H54 (cell line): ENCODE measurements around the gene DCAF16.
"Not testable (repeated sequence)": the region's sequence is repeated elsewhere in the genome, so short reads cannot be mapped to it uniquely, and the experiment has no call there.

Source experiments
- DNase-seq: peaks from one replicate; pipeline ENCODE4 v3.0.0; 2011; ENCODE audit warnings: low spot score, mixed read lengths; ENCODE audit not compliant: insufficient read length
- FAIRE-seq: peaks from 3 replicates; lab custom pipeline; 2011; peaks lifted over from hg19 to GRCh38; lab: Jason Lieb, UNC
- POLR2A ChIP-seq: IDR thresholded peaks from 2 replicates; pipeline ENCODE4 v1.6.1; 2011; ENCODE audit warnings: low read depth, mild to moderate bottlenecking, low read length

Gene DCAF16

DNA sequence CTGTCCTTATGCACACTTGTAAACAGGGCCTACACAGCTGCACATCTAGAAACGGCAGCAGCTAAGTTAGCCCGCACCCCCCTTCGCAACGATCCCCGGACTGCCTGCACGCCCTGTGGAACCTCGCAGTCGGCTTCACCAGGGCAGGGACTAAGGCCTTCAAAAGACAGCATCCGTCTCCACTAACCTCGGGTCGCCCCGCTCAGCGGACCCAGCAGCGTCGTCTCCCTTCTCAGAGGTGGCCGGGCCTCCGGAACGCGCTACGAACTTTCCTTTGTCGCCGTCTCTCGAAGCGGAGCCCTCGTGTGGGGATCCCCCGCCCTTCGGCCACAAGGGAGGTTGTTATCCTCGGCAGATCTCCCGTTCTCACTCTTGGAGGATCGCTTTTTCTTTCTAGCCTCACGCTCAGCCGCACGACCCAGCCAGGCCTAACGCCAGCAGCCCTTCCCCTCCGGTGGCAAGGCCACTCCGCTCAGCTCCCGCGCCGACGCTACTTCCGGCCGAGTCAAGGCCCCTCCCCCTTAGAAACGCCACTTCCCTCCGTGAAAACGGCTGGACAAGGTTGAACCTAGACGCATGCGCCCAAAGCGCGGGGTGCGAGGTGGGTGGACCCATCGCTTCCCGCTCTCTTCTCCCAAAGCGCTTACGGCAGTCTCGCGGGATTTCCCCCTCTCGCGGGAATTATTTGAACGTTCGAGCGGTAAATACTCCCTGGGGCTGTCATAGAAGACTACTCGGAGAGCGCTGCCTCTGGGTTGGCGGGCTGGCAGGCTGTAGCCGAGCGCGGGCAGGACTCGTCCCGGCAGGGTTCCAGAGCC lies at the start of gene DCAF16, which contains the start of gene NCAPG:
Gene DCAF16, minus strand, starts transcription at position 498 of the 818 bp plus-strand sequence. CDS start 6,616 bp downstream, outside the sequence.
Gene NCAPG, plus strand, starts transcription at position 720 of the 818 bp plus-strand sequence. CDS start 99 bp downstream, outside the sequence.
- TF ChIP-seq POLR2A = peak; percentile 98
- FAIRE-seq (peak; percentile 97), DNase-seq (peak; percentile 59)

DNA sequence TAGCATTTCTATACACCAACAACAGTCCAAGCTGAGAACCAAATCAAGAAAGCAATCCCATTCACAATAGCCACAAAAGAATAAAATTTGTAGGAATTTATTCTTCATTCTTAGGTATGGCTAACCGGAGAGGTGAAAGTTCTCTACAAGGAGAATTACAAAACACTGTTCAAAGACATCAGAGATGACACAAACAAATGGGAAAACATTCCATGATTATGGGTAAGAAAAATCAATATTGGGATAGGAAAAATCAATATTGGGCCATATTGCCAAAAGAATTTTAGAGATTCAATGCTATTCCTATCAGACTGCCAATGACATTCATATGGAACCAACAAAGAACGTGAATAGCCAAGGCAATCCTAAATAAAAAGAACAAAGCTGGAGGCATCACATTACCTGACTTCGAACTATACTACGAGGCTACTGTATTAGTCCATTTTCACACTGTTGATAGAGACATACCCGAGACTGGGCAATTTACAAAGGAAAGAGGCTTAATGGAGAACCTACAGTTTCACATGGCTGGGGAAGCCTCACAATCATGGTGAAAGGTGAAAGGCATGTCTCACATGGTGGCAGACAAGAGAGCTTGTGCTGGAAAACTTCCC lies 49.3 kb upstream of the DCAF16 start:
- no peak for DNase-seq
- no peak for FAIRE-seq
- no peak for TF ChIP-seq POLR2A

DNA sequence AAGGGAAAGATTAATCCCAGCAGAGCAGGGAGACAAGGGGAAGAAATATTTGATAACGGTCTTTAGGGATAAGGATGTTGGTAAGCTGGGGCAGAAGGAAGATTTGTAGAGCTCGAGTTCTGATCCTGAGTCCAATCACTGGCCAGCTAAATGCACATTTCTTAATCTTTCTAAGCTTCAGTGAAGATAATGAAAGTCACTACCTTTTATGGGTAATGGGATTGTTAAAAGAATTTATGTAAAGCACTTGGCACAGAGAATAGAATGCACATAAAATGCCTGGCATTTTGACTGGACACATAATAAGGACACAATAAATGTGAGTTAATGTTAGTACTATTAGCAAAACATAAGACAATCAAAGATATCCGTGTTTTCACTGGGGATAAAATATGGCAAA lies 43.5 kb upstream of the DCAF16 start:
- TF ChIP-seq POLR2A = no peak
- FAIRE-seq (no peak), DNase-seq (no peak)

DNA sequence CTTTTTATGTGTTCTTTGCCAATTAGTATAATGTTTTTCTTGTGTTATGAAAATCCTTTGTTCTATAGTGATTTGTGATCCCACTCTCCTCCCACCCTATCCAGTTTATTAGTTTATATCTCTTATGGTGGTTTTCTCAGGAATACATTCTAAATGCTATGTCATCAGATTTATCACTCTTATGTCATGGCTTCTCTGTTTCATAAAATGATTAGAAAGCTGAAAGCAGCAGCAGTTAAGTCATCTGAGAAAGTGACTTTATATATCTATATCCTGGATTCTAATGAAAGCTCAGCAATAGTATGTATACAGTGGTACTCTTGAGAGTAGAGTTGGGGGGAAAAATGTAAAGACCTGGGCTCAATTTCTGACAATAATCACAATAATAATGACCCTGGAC lies 41.4 kb upstream of the DCAF16 start:
- DNase-seq = no peak
- FAIRE-seq = no peak
- TF ChIP-seq POLR2A = no peak

DNA sequence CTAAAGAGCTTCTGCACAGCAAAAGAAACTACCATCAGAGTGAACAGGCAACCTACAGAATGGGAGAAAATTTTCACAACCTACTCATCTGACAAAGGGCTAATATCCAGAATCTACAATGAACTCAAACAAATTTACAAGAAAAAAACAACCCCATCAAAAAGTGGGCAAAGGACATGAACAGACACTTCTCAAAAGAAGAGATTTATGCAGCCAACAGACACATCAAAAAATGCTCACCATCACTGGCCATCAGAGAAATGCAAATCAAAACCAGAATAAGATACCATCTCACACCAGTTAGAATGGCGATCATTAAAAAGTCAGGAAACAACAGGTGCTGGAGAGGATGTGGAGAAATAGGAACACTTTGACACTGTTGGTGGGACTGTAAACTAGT lies 39.7 kb upstream of the DCAF16 start:
- not testable (repeated sequence) for FAIRE-seq, DNase-seq

DNA sequence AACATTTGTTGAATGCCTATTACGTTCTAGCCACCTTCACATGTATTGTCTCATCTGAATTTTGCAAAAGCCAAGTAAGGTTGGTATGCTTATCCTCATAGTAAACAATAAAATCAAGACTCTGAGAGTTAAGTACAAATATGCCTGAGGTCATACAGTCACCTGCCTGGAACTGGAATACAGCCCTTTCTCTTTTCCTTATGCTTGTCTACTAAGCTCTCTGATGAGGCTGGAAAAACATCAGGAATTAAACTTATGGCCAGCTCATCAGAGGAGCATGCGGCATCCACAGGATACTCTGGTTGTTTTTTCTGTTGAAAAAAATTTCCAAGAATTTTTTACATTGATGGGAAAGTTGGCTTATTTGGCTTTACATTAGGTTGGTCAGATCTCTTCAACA lies 35.7 kb upstream of the DCAF16 start:
- no peak for DNase-seq
- no peak for TF ChIP-seq POLR2A
- no peak for FAIRE-seq

DNA sequence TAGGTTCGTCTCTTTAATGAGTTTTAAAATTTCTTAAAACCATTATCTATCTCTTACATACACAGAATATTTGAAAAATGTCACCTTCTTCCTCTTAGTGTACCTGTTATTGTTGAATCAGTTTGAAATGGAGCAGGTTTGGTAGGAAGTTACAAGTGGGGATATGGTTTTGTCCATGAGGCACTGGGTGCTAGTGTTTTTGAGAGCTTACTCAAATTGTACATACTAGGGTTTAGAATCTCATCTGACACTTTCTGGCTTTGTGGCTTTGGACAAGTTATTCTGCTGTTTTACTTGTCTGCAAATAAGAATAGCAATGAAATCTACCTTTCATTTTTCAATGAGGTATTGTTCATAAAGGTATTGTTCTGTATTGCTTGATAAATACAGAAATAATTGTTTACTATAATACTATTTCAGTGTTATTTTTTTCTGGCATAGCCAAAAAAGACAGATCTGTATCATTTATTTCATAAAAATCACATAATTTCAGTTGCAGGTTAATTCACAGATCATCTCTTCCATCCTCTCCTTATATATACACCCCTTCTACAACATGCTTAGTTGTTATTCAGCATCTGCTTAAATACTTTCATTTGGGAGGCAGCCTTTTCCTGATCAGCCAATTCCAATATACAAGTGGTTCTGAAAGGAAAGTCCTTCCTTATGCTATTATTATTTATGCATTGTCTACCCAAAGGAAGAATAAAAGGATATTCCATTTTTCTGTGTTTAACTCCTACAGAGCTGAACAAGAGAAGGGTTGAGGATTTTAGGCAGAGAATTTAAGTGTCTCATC lies 13.5 kb upstream of the DCAF16 start:
- DNase-seq (no peak), FAIRE-seq (no peak)
- no peak for TF ChIP-seq POLR2A

DNA sequence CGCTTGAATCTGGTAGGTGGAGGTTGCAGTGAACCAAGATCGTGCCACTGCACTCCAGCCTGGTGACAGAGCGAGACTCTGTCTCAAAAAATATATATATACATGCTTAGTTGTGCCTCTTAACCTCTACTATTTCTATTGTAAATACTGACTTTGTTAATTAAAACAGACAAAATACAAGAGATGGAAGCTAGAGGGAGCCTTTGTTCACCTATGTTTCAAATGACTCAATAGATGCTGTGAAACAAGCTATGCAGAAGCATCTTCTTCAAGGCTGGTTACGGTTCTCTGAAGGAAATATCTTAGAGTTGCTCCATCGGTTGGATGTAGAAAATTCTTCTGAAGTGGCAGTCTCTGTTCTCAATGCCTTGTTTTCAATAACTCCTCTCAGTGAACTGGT lies 6.5 kb upstream of the DCAF16 start:
- no peak for TF ChIP-seq POLR2A
- FAIRE-seq = no peak
- DNase-seq = no peak

DNA sequence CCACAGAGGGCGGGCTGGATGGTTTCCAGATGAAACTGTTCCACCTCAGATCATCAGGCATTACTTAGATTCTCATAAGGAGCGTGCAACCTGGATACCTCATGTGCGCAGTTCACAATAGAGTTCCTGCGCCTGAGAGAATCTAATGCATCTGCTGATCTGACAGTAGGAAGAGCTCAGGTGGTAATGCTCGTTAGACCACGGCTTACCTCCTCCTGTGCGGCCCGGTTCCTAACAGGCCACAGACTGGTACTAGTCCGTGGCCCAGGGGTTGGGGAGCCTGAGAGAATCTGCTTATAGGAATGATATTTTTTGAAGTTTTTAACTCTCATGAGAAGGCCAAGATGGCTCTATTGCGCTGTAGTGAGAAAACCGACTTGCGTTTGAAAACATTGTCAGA lies 5.6 kb upstream of the DCAF16 start:
- DNase-seq (no peak), FAIRE-seq (no peak)
- TF ChIP-seq POLR2A = no peak

DNA sequence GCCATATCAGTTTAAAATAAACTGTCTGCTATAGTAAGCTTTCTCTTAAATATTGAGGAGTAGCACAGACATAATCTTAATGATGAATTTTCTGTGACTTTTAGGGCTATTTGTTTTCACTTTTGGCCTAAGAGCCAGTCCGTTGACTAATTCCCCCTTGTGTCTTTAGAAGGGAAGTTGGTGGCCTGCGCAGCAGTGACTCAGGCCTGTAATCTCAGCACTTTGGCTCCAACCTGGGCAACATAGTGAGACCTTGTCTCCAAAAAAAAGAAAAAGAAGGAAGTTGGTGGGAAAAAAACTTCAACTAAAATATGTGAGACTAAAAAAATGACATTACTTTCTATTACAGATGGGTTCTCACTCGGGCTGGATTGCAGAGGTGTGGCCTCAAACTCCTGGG lies 3.6 kb upstream of the DCAF16 start:
- DNase-seq (no peak), FAIRE-seq (peak; percentile 65)
- TF ChIP-seq POLR2A = no peak

DNA sequence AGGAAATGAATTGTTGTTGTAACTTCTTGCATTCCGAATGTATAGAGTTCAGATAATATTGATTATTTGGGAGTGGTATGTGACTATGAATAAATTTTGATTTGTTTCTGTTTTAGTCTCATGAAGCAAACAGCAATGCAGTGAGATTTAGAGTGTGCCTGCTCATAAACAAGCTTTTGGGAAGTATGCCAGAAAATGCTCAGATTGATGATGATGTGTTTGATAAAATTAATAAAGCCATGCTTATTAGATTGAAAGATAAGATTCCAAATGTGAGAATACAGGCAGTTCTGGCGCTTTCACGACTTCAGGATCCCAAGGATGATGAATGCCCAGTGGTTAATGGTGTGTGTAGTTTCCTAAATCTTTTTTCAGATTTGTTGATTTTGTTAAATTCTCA lies 2.2 kb upstream of the DCAF16 start:
- DNase-seq (no peak), FAIRE-seq (no peak)
- TF ChIP-seq POLR2A = no peak

DNA sequence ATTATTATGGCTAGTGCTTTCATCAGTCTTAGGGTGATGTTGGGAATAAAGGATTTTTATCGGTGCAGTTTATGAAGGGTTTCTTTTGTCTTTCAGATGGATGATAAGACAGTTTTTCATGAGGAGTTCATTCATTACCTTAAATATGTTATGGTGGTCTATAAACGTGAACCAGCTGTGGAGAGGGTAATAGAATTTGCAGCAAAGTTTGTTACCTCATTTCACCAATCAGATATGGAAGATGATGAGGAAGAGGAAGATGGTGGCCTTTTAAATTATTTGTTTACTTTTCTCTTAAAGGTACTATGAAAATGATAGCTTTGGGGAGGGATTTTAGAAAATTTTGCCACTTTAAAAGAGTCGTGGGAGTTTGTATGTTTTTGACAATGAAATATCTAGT lies 1.6 kb upstream of the DCAF16 start:
- FAIRE-seq (no peak), DNase-seq (no peak)
- TF ChIP-seq POLR2A = no peak

DNA sequence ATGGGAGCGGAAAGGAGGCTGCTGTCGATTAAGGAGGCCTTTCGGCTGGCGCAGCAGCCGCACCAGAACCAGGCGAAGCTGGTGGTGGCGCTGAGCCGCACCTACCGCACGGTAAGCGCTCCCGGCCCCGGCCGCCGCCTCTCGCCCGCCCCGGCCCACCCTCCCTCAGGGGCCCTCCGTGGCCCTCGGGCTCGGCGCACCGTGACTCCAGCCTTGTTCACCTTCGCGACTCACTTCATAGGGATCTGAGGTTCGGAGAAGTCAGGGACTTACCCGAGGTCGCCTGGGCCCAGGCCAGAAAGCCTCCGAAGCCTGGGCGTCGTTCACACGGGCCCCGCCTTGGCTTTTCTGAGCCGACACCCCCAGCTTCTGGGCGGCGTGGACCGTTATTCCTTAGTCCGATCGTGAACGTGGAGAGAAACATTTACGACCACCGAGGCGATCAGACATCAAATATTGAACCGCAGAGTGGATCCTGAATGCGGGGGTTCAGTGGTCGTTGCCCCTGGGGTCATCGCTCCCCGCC lies 584 bp upstream of the DCAF16 start:
- no peak for TF ChIP-seq POLR2A
- FAIRE-seq (no peak), DNase-seq (no peak)

DNA sequence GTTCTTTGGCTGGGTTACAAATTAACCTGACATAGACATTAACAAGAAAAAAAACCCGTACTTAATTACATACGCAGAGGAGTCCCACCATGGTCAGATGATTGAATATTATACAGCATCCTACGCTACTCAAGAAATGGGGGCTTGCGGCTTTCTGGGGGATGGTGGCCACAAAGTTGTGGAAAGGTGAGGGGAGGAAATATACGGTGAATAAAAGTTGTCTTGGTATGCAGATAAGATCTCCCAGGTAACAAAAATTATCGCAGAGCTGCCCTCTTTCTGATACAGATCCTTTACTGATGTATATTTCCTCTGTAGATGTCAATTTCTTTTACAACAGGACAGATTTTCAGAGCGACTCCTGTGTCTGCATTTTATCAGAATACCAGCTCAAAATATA lies 890 bp downstream of the DCAF16 start:
- TF ChIP-seq POLR2A = no peak
- DNase-seq = no peak
- no peak for FAIRE-seq
